Skin epidermis (tissue), 12 donors: ENCODE results near the gene ACAD10.
"Not testable (repeated sequence)": the region's sequence is repeated elsewhere in the genome, so short reads cannot be mapped to it uniquely, and the experiment has no call there.

Source experiments
- H3K27ac ChIP-seq, 21 experiments: fragments of 200-600 bp; sonication (generic) in 11 of 21; one replicate each; pipeline ENCODE4 v1.5.0; 2020; ENCODE audit warnings: mild to moderate bottlenecking in 3 of 21, inconsistent platforms in 2 of 21, moderate library complexity in 2 of 21
- H3K4me3 ChIP-seq, 7 experiments: fragments of 200-600 bp; sonication (generic) in 2 of 7; one replicate each; pipeline ENCODE4 v1.5.0; 2020; ENCODE audit warnings: inconsistent platforms in 2 of 7, mild to moderate bottlenecking in 2 of 7, moderate library complexity in 1 of 7

Gene ACAD10

GRCh38 chr12:111685811-111686573 lies at the start of gene ACAD10, which contains the start of gene BRAP:
Gene ACAD10 (plus strand): TSS chr12:111686053. CDS start chr12:111692710, 6,657 bp downstream.
Gene BRAP (minus strand): TSS chr12:111685956. CDS start chr12:111685792, 164 bp downstream.
- H3K4me3 ChIP-seq, result peak within 1 kb of the TSS; percentile 68 to 99 (median 89)

GRCh38 chr12:111636209-111636945 lies 49.5 kb upstream of the ACAD10 start:
- H3K4me3 ChIP-seq, result no peak overlapping the region
- peak overlapping the region in 12 of 21 experiments; percentile 9 to 63 (median 38) for H3K27ac ChIP-seq

More at GRCh38 chr12:111685811-111686573, at the start of gene ACAD10, which contains the start of gene BRAP:
- peak within 1 kb of the TSS; percentile 73 to 96 (median 92) for H3K27ac ChIP-seq

GRCh38 chr12:111638556-111638955 lies 47.3 kb upstream of the ACAD10 start:
- H3K4me3 ChIP-seq, result no peak overlapping the region

GRCh38 chr12:111640506-111640905 lies 45.3 kb upstream of the ACAD10 start:
- H3K4me3 ChIP-seq, result no peak overlapping the region
- no peak overlapping the region for H3K27ac ChIP-seq

More at GRCh38 chr12:111638556-111638955, 47.3 kb upstream of the ACAD10 start:
- H3K27ac ChIP-seq, result peak overlapping the region in 1 of 21 experiments; percentile 14

- Histone ChIP-seq H3K27ac (no peak overlapping the region), H3K4me3 (no peak overlapping the region)
Observed at GRCh38 chr12:111642681-111643426, 43.0 kb upstream of the ACAD10 start.

GRCh38 chr12:111643427-111643826 lies 42.4 kb upstream of the ACAD10 start:
- H3K4me3 ChIP-seq, result no peak overlapping the region
- no peak overlapping the region for H3K27ac ChIP-seq

- Histone ChIP-seq H3K27ac (no peak overlapping the region), H3K4me3 (no peak overlapping the region)
Observed at GRCh38 chr12:111645433-111645832, 40.4 kb upstream of the ACAD10 start.

GRCh38 chr12:111650912-111651311 lies 34.9 kb upstream of the ACAD10 start:
- Histone ChIP-seq H3K4me3 (no peak overlapping the region), H3K27ac (no peak overlapping the region)

- H3K27ac ChIP-seq, H3K4me3 ChIP-seq: not testable (repeated sequence)
Observed at GRCh38 chr12:111652530-111652929, 33.3 kb upstream of the ACAD10 start.

GRCh38 chr12:111653596-111653995 lies 32.3 kb upstream of the ACAD10 start:
- H3K4me3 ChIP-seq, result no peak overlapping the region
- H3K27ac ChIP-seq, result no peak overlapping the region

GRCh38 chr12:111655356-111655755 lies 30.5 kb upstream of the ACAD10 start:
- no peak overlapping the region for H3K27ac ChIP-seq

GRCh38 chr12:111656016-111656415 lies 29.8 kb upstream of the ACAD10 start:
- H3K4me3 ChIP-seq, result no peak overlapping the region

More at GRCh38 chr12:111655356-111655755, 30.5 kb upstream of the ACAD10 start:
- H3K4me3 ChIP-seq, result no peak overlapping the region

GRCh38 chr12:111664499-111664898 lies 21.4 kb upstream of the ACAD10 start:
- Histone ChIP-seq H3K27ac (no peak overlapping the region), H3K4me3 (no peak overlapping the region)

More at GRCh38 chr12:111656016-111656415, 29.8 kb upstream of the ACAD10 start:
- no peak overlapping the region for H3K27ac ChIP-seq

GRCh38 chr12:111664961-111665865 lies 20.6 kb upstream of the ACAD10 start:
- Histone ChIP-seq H3K27ac (no peak overlapping the region), H3K4me3 (no peak overlapping the region)

GRCh38 chr12:111672822-111673381 lies 13.0 kb upstream of the ACAD10 start:
- H3K27ac ChIP-seq, result no peak overlapping the region
- H3K4me3 ChIP-seq, result no peak overlapping the region

GRCh38 chr12:111673503-111673902 lies 12.3 kb upstream of the ACAD10 start:
- H3K4me3 ChIP-seq, result no peak overlapping the region
- no peak overlapping the region for H3K27ac ChIP-seq

GRCh38 chr12:111677186-111677585 lies 8.7 kb upstream of the ACAD10 start:
- Histone ChIP-seq H3K4me3 (no peak overlapping the region), H3K27ac (no peak overlapping the region)

GRCh38 chr12:111684485-111685198 lies 1.2 kb upstream of the ACAD10 start:
- H3K4me3 ChIP-seq, result peak overlapping the region; percentile 68 to 99 (median 89)
- peak overlapping the region in 15 of 21 experiments; percentile 77 to 96 (median 93) for H3K27ac ChIP-seq
